IPS-18c (cell line): ENCODE results near the gene BRIX1.
"Not testable (repeated sequence)": the region's sequence is repeated elsewhere in the genome, so short reads cannot be mapped to it uniquely, and the experiment has no call there.

ENCODE experiments used
- H3K4me3 ChIP-seq: 2 replicates; pipeline ENCODE4 v1.7.0; 2013; ENCODE audit warnings: low read depth, mild to moderate bottlenecking, low read length, moderate library complexity; ENCODE audit not compliant: insufficient read depth
- H3K9me3 ChIP-seq: one replicate; pipeline ENCODE4 v1.6.1; 2013; ENCODE audit warnings: mild to moderate bottlenecking, low read length, moderate library complexity; ENCODE audit not compliant: control insufficient read depth, insufficient read depth

The BRIX1 gene

GRCh38 chr5:34930870-34931269 is 15.4 kb downstream of the BRIX1 start:
- H3K9me3 ChIP-seq: no peaks in the 10 kb centered on the region
- peak overlapping the region; percentile 94; the same call in 1 of the 2 replicates for H3K4me3 ChIP-seq

GRCh38 chr5:34932947-34933346 is 17.4 kb downstream of the BRIX1 start:
- H3K4me3 ChIP-seq: no peak overlapping the region
- H3K9me3 ChIP-seq: no peaks in the 10 kb centered on the region

GRCh38 chr5:34941936-34942335 is 26.4 kb downstream of the BRIX1 start:
- no peak overlapping the region for H3K4me3 ChIP-seq
- H3K9me3 ChIP-seq: no peaks in the 10 kb centered on the region

- Histone ChIP-seq H3K4me3 (no peak overlapping the region), H3K9me3 (no peaks in the 10 kb centered on the region)
These were observed 28.5 kb downstream of the BRIX1 start for GRCh38 chr5:34944044-34944443.

- Histone ChIP-seq H3K4me3 (no peak overlapping the region), H3K9me3 (no peaks in the 10 kb centered on the region)
These were observed 29.0 kb downstream of the BRIX1 start for GRCh38 chr5:34944460-34945047.

GRCh38 chr5:34957321-34957720 is 41.8 kb downstream of the BRIX1 start:
- no peaks in the 10 kb centered on the region for H3K9me3 ChIP-seq
- no peak overlapping the region for H3K4me3 ChIP-seq

- H3K4me3 ChIP-seq: no peak overlapping the region
- H3K9me3 ChIP-seq: no peaks in the 10 kb centered on the region
These were observed 42.6 kb downstream of the BRIX1 start for GRCh38 chr5:34957857-34958690.

GRCh38 chr5:34959323-34959722 is 43.8 kb downstream of the BRIX1 start:
- H3K4me3 ChIP-seq: no peak overlapping the region
- H3K9me3 ChIP-seq: no peaks in the 10 kb centered on the region

- no peaks in the 10 kb centered on the region for H3K9me3 ChIP-seq
- no peak overlapping the region for H3K4me3 ChIP-seq
These were observed 52.0 kb downstream of the BRIX1 start for GRCh38 chr5:34967540-34967939.

- Histone ChIP-seq H3K9me3 (no peaks in the 10 kb centered on the region), H3K4me3 (no peak overlapping the region)
These were observed 52.7 kb downstream of the BRIX1 start for GRCh38 chr5:34968258-34968657.

GRCh38 chr5:34970552-34970951 is 55.0 kb downstream of the BRIX1 start:
- Histone ChIP-seq H3K4me3 (no peak overlapping the region), H3K9me3 (no peaks in the 10 kb centered on the region)

- H3K9me3 ChIP-seq: not testable (repeated sequence)
These were observed 56.1 kb downstream of the BRIX1 start for GRCh38 chr5:34971655-34972054.

More at GRCh38 chr5:34971655-34972054, 56.1 kb downstream of the BRIX1 start:
- not testable (repeated sequence) for H3K4me3 ChIP-seq
